ENCODE data around the gene BIN1.
A peak's percentile ranks its signal among the peaks of the same experiment; 100 is the strongest.

The BIN1 gene

DNA sequence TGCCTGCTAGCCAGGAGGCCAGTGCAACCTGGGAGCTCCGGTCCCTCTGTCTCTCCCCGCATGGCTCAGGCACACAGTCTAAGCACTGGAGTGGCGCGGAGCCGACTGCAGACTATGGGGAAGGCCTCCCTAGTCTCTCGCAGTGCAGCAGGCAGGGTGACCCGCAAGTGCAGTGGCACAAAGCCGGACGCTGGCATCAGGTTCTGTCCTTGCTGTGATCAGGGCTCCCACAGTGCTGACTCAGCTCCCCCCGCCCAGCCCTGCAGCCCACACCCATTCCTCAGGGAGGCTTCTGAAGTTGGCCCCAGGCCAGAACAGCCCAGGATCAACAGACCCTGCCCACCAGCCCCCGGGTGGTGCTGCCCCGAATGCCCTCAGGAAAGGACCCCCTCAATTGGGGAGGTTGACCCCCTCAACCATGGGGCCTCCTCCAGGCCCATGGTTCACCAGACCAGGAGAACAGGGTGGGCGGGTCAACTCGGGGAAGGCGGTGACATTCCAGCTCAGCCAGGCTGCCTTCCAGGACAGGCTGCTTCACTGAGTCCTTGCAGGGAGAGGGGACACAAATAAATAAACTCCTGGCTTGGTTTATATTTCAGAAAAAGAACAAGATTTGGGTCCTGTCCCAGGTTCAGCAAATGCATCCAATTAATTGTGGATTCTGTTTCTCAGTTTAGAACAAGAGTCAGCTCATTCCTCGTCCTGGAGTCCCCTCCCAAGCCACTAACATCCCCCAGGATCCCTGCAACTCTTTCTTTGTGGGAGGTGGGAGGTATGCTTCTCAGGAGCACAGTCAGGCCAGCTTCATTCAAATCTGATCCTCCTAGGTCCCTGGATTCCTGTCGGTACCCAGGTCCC is 12.2 kb downstream of the BIN1 start:
- ChIA-PET POLR2A (ENCODE audit: low non-redundant PET) (no interaction called here), CTCF (interaction anchor here (0.6 kb wide), 1 partner anchor 80 kb away, joined by 5 read pairs; no protein-coding TSS in a partner anchor)
- DNase-seq (ENCODE audit: low spot score): peak; percentile 33
- TF ChIP-seq, protein P1, sequence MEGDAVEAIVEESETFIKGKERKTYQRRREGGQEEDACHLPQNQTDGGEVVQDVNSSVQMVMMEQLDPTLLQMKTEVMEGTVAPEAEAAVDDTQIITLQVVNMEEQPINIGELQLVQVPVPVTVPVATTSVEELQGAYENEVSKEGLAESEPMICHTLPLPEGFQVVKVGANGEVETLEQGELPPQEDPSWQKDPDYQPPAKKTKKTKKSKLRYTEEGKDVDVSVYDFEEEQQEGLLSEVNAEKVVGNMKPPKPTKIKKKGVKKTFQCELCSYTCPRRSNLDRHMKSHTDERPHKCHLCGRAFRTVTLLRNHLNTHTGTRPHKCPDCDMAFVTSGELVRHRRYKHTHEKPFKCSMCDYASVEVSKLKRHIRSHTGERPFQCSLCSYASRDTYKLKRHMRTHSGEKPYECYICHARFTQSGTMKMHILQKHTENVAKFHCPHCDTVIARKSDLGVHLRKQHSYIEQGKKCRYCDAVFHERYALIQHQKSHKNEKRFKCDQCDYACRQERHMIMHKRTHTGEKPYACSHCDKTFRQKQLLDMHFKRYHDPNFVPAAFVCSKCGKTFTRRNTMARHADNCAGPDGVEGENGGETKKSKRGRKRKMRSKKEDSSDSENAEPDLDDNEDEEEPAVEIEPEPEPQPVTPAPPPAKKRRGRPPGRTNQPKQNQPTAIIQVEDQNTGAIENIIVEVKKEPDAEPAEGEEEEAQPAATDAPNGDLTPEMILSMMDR (conservative IDR thresholded peaks at IDR 0.05; ENCODE audit: low read depth): no peak
- peak overlapping the region; percentile 67 for H3K27ac ChIP-seq

DNA sequence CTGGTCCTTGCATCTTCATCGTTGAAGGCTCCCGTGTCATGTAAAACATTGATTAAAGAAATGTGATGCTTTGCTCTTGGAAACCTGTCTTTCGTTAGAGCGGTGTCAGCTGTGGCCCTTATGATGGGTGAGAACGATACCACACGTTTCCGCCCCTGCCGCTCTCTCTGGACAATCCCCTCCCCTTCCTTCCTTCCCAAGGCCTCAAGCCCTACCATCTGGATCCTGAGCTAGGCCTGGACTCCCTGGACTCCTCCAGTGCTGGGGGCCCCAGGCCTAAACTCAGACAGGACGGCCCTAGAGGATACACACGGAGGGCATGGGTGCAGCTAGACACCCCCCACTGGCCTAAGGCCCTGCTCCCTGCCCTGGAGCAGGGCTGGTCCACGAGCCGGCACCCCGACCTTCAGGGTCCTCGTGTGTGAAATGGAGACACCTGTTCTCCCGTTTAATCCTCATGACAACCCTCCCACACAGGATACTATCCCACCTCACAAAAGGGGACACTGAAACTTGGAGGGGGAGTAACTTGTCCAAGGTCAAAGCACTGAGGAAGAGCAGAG is 13.2 kb downstream of the BIN1 start:
- DNase-seq (ENCODE audit: low spot score): no peak
- POLR2A ChIA-PET (ENCODE audit: low non-redundant PET): no interaction called here
- H3K27ac ChIP-seq: peak overlapping the region; percentile 67
- TF ChIP-seq, protein P1 (conservative IDR thresholded peaks at IDR 0.05; ENCODE audit: low read depth): no peak
- CTCF ChIA-PET: no interaction called here

DNA sequence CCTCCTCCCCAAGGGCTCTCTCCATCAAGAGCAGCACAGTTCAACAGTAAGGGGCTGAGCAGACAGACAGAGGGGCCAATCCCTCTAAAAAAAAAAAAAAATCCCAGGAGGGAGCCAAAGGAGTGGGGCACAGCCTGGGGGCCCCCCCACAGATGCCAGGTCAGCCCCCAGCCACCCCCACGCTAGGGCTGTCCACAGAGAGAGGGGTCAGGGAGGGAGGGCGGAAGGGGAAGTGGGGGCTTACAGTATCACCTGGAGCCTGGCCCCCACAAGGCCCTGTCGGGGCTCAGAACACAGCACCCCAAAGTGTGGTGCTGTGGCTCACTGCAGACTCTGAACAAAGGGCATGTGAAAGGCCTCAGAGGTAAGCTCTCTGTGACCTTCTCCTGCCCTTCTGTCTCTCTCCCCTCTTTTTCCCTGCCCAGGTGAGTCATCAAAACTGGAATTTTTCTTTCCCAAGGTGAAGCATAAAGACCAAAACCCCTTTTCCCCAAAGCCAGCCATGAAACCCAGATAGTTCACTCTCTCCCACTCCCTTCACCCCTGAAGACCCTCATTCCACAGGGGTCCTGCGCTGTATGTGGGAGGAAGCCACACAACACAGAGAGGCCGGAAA is 13.9 kb downstream of the BIN1 start:
- TF ChIP-seq, protein P1 (conservative IDR thresholded peaks at IDR 0.05; ENCODE audit: low read depth): no peak
- DNase-seq (ENCODE audit: low spot score): peak; percentile 31
- peak overlapping the region; percentile 67 for H3K27ac ChIP-seq
- ChIA-PET CTCF (interaction anchor here (0.5 to 0.7 kb wide), 2 partner anchors 24 to 101 kb away, joined by 4 to 5 read pairs; no protein-coding TSS in a partner anchor), POLR2A (ENCODE audit: low non-redundant PET) (no interaction called here)

DNA sequence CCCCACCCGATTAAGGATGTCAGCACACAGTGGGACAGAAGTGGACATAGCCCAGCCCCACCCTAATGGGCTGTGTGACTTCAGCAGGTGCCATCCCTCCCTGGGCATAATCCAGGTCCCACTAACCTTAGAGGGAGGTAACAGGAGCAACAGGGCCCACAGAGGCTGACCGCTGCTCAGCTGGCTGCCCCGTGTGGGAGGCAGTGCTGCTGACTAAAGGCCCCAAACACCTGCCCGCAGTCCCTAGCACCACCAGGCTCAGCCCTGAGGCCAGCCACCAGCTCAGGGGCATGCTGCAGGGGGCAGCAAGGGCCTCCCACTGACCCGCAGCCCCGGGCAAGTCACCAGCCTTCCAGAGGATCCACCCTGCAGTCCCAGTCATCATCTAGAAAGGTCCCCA is 14.6 kb downstream of the BIN1 start:
- ChIA-PET CTCF (no interaction called here), POLR2A (ENCODE audit: low non-redundant PET) (no interaction called here)
- DNase-seq (ENCODE audit: low spot score): no peak
- no peak overlapping the region for H3K27ac ChIP-seq
- TF ChIP-seq, protein P1 (conservative IDR thresholded peaks at IDR 0.05; ENCODE audit: low read depth): no peak

DNA sequence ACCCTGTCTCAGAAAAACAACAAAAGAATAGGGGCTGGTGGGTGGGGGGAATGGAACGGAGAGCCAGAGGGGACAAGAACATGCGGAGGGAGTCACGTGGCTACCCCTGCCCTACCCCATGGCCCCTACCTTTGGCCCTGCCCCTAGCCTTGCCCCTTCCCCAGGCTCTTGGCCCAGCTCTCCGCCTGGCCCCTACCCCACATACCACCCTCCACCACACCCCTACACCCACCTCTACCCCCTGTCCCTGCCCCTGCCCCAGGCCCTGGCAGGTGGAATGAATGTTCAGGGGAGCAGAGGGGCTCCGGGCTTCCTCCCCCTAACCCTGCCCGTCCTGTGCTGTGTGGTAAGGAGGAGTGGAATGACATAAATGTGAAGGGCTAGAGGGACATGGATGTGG is 15.1 kb downstream of the BIN1 start:
- DNase-seq (ENCODE audit: low spot score): no peak
- CTCF ChIA-PET: no interaction called here
- TF ChIP-seq, protein P1 (conservative IDR thresholded peaks at IDR 0.05; ENCODE audit: low read depth): no peak
- H3K27ac ChIP-seq: no peak overlapping the region
- POLR2A ChIA-PET (ENCODE audit: low non-redundant PET): no interaction called here

DNA sequence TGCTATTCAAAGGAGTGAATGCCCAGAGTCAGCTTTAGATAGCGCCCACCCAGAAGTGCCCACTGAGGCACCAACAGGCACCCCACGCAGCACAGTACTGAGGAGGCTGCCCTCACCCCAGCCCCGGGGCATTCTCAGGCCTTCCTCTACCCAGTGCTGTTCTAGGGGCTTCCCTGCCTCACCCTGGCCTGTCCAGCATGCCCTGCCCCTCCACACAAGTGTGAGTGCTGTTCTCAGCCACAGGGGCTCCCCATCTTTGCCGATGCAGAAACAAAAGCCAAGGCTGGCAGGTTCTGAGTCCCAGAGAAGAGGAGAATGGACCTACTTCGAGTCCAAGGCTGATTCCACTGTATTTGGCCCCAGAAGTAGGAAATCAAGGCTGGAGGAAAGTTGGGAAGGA is 15.8 kb downstream of the BIN1 start:
- POLR2A ChIA-PET (ENCODE audit: low non-redundant PET): no interaction called here

More for the DNA sequence above, 15.8 kb downstream of the BIN1 start:
- no peak for DNase-seq (ENCODE audit: low spot score)
- CTCF ChIA-PET: interaction anchor here (0.5 kb wide), 1 partner anchor 275 kb away, joined by 3 read pairs; no protein-coding TSS in a partner anchor
- H3K27ac ChIP-seq: no peak overlapping the region
- TF ChIP-seq, protein P1 (conservative IDR thresholded peaks at IDR 0.05; ENCODE audit: low read depth): no peak
